BE2C (cell line): Measurements from ENCODE around the gene GAPVD1.
A peak's percentile ranks its signal among the peaks of the same experiment; 100 is the strongest.

Experiments
- DNase-seq: peaks from one replicate; pipeline ENCODE4 v3.0.0-alpha.2; 2020
- H3K27me3 ChIP-seq: fragments of 250-450 bp; sonication (Bioruptor Pico); 2 replicates; pipeline ENCODE4 v1.5.1; 2020; ENCODE audit warnings: mild to moderate bottlenecking
- H3K36me3 ChIP-seq: fragments of 250-450 bp; sonication (Bioruptor Pico); 2 replicates; pipeline ENCODE4 v1.5.1; 2020; ENCODE audit warnings: mild to moderate bottlenecking
- H3K4me1 ChIP-seq: fragments of 250-450 bp; sonication (Bioruptor Pico); 2 replicates; pipeline ENCODE4 v1.5.1; 2020
- H3K4me3 ChIP-seq: 2 replicates; pipeline ENCODE4 v1.5.1; 2011; ENCODE audit warnings: low read depth, low read length
- H3K9me3 ChIP-seq: fragments of 250-450 bp; sonication (Bioruptor Pico); 2 replicates; pipeline ENCODE4 v1.5.1; 2020
- CTCF ChIP-seq: IDR thresholded peaks from 2 replicates; pipeline ENCODE4 v1.5.1; 2012; ENCODE audit warnings: mild to moderate bottlenecking, low read depth, low read length

GAPVD1 gene

GRCh38 chr9:125391704-125392103 is 130.1 kb downstream of the GAPVD1 start:
- no peak overlapping the region for H3K4me3 ChIP-seq
- no peak for TF ChIP-seq CTCF
- H3K27me3 ChIP-seq, result no peaks in the 10 kb centered on the region
- H3K36me3 ChIP-seq, result no peaks in the 10 kb centered on the region
- H3K4me1 ChIP-seq, result no peaks in the 10 kb centered on the region
- no peaks in the 10 kb centered on the region for H3K9me3 ChIP-seq
- no peak for DNase-seq

GRCh38 chr9:125393426-125393825 is 131.8 kb downstream of the GAPVD1 start:
- no peaks in the 10 kb centered on the region for H3K4me1 ChIP-seq
- no peak for TF ChIP-seq CTCF
- H3K36me3 ChIP-seq, result no peaks in the 10 kb centered on the region
- H3K4me3 ChIP-seq, result no peak overlapping the region
- H3K27me3 ChIP-seq, result no peaks in the 10 kb centered on the region
- H3K9me3 ChIP-seq, result no peaks in the 10 kb centered on the region
- no peak for DNase-seq

GRCh38 chr9:125396799-125397198 is 135.2 kb downstream of the GAPVD1 start:
- Histone ChIP-seq H3K27me3 (no peaks in the 10 kb centered on the region), H3K9me3 (no peaks in the 10 kb centered on the region), H3K36me3 (no peaks in the 10 kb centered on the region), H3K4me1 (no peaks in the 10 kb centered on the region), H3K4me3 (no peak overlapping the region)
- DNase-seq, result no peak
- TF ChIP-seq CTCF, result no peak

- DNase-seq, result no peak
- H3K36me3 ChIP-seq, result no peaks in the 10 kb centered on the region
- no peak for TF ChIP-seq CTCF
Measured at GRCh38 chr9:125397736-125398135, 136.1 kb downstream of the GAPVD1 start.

GRCh38 chr9:125398243-125398642 is 136.6 kb downstream of the GAPVD1 start:
- DNase-seq, result no peak
- Histone ChIP-seq H3K4me3 (no peak overlapping the region), H3K9me3 (no peaks in the 10 kb centered on the region), H3K36me3 (no peaks in the 10 kb centered on the region), H3K4me1 (no peaks in the 10 kb centered on the region), H3K27me3 (no peaks in the 10 kb centered on the region)
- no peak for TF ChIP-seq CTCF

More at GRCh38 chr9:125397736-125398135, 136.1 kb downstream of the GAPVD1 start:
- Histone ChIP-seq H3K4me1 (no peaks in the 10 kb centered on the region), H3K4me3 (no peak overlapping the region), H3K9me3 (no peaks in the 10 kb centered on the region), H3K27me3 (no peaks in the 10 kb centered on the region)

GRCh38 chr9:125399165-125399564 is 137.5 kb downstream of the GAPVD1 start:
- H3K27me3 ChIP-seq, result no peaks in the 10 kb centered on the region
- no peaks in the 10 kb centered on the region for H3K4me1 ChIP-seq
- no peaks in the 10 kb centered on the region for H3K9me3 ChIP-seq
- no peak for TF ChIP-seq CTCF
- no peak overlapping the region for H3K4me3 ChIP-seq
- peak; percentile 58 for DNase-seq
- H3K36me3 ChIP-seq, result no peaks in the 10 kb centered on the region
